GM23338 (cell line): Measurements from ENCODE around the gene SH3GL2. TPM values are rescaled to one million over a fixed set of nuclear protein-coding genes. Genes with fewer than 3 reads are reported as not detected.

Experiments used
- ATAC-seq: fragments of 200-7000 bp; cut with Tn5 transposase; 3 replicates; pipeline ENCODE4 v1.9.1; 2020
- DNase-seq: peaks from one replicate; pipeline ENCODE4 v3.0.0-alpha.2; 2015; ENCODE audit warnings: low spot score
- H2AFZ ChIP-seq: fragments of 200-600 bp; sonication (generic); 2 replicates; pipeline ENCODE4 v1.8.0; 2016; ENCODE audit warnings: antibody characterized with exemption, mild to moderate bottlenecking, moderate library complexity
- H3F3A ChIP-seq: fragments of 200-600 bp; sonication (generic); replicated peaks from 2 replicates; pipeline ENCODE4 v1.8.0; 2017; ENCODE audit warnings: antibody characterized with exemption, mixed run types, low read depth
- H3K27ac ChIP-seq: fragments of 200-600 bp; sonication (generic); 2 replicates; pipeline ENCODE4 v1.6.1; 2016; ENCODE audit warnings: low read depth
- H3K27me3 ChIP-seq: fragments of 200-600 bp; sonication (generic); 2 replicates; pipeline ENCODE4 v1.8.0; 2016; ENCODE audit warnings: mild to moderate bottlenecking, mixed run types, moderate library complexity; ENCODE audit not compliant: insufficient read depth
- H3K36me3 ChIP-seq: fragments of 200-600 bp; sonication (generic); 2 replicates; pipeline ENCODE4 v1.8.0; 2016; ENCODE audit warnings: mild to moderate bottlenecking; ENCODE audit not compliant: insufficient read depth
- H3K4me1 ChIP-seq: fragments of 200-600 bp; sonication (generic); 2 replicates; pipeline ENCODE4 v1.8.0; 2016; ENCODE audit warnings: mild to moderate bottlenecking, moderate library complexity; ENCODE audit not compliant: insufficient read depth
- H3K4me2 ChIP-seq: fragments of 200-600 bp; sonication (generic); 2 replicates; pipeline ENCODE4 v1.7.1; 2017; ENCODE audit warnings: mixed run types
- H3K4me3 ChIP-seq: fragments of 200-600 bp; sonication (generic); 2 replicates; pipeline ENCODE4 v1.6.1; 2016; ENCODE audit warnings: mixed run types
- H3K79me2 ChIP-seq: fragments of 200-600 bp; sonication (generic); replicated peaks from 2 replicates; pipeline ENCODE4 v1.8.0; 2017; ENCODE audit warnings: mild to moderate bottlenecking; ENCODE audit not compliant: insufficient read depth
- H3K9me2 ChIP-seq: fragments of 200-600 bp; sonication (generic); 2 replicates; pipeline ENCODE4 v1.8.0; 2017; ENCODE audit not compliant: insufficient read depth
- H4K20me1 ChIP-seq: fragments of 200-600 bp; sonication (generic); replicated peaks from 2 replicates; pipeline ENCODE4 v1.8.0; 2017; ENCODE audit warnings: mild to moderate bottlenecking; ENCODE audit not compliant: insufficient read depth
- H3K27ac Mint-ChIP-seq: 2 replicates; pipeline ENCODE4 v1.8.0; 2020; ENCODE audit warnings: inconsistent platforms, mild to moderate bottlenecking, moderate library complexity, mixed read lengths
- H3K27me3 Mint-ChIP-seq: 3 replicates; pipeline ENCODE4 v1.8.0; 2022; ENCODE audit warnings: low read depth, mild to moderate bottlenecking, moderate library complexity, mixed read lengths, inconsistent platforms; ENCODE audit not compliant: insufficient read depth, poor library complexity
- H3K36me3 Mint-ChIP-seq: 3 replicates; pipeline ENCODE4 v1.8.0; 2021; ENCODE audit warnings: low read depth, mild to moderate bottlenecking, inconsistent platforms, moderate library complexity, mixed read lengths
- H3K4me1 Mint-ChIP-seq: 3 replicates; pipeline ENCODE4 v1.8.0; 2020; ENCODE audit warnings: mild to moderate bottlenecking, inconsistent platforms, mixed read lengths
- H3K4me3 Mint-ChIP-seq: 3 replicates; pipeline ENCODE4 v1.8.0; 2021; ENCODE audit warnings: moderate library complexity, mild to moderate bottlenecking, inconsistent platforms, mixed read lengths
- H3K9me3 Mint-ChIP-seq: 3 replicates; pipeline ENCODE4 v1.8.0; 2020; ENCODE audit warnings: moderate library complexity, mild to moderate bottlenecking, inconsistent platforms, mixed read lengths
- CREB1 ChIP-seq: fragments of 250-450 bp; sonication (Bioruptor Pico); IDR thresholded peaks from 2 replicates; pipeline ENCODE4 v1.5.0; 2020; ENCODE audit warnings: low read depth, mild to moderate bottlenecking, moderate library complexity
- CTCF ChIP-seq, 2 experiments: fragments of 200-600 bp in 1 of 2; sonication (generic) in 1 of 2; conservative IDR thresholded peaks; 2 replicates each; pipeline versions ENCODE4 v1.5.1 to v1.6.1; 2016 to 2017; ENCODE audit warnings: antibody characterized with exemption in 2 of 2, low read depth in 2 of 2, mild to moderate bottlenecking in 2 of 2, moderate library complexity in 1 of 2
- ETS1 ChIP-seq: IDR thresholded peaks from 2 replicates; pipeline ENCODE4 v1.6.1; 2016; ENCODE audit warnings: antibody characterized with exemption
- EZH2 ChIP-seq: fragments of 200-600 bp; sonication (generic); IDR thresholded peaks from one replicate; pipeline ENCODE4 v1.8.0; 2017; ENCODE audit warnings: antibody characterized with exemption, mild to moderate bottlenecking, low read depth; ENCODE audit not compliant: unreplicated experiment
- EZH2phosphoT487 ChIP-seq: fragments of 200-600 bp; sonication (generic); IDR thresholded peaks from one replicate; pipeline ENCODE4 v1.8.1; 2018; ENCODE audit warnings: antibody characterized with exemption; ENCODE audit not compliant: unreplicated experiment
- JUNB ChIP-seq: IDR thresholded peaks from one replicate; pipeline ENCODE4 v1.6.1; 2016; ENCODE audit warnings: antibody characterized with exemption; ENCODE audit not compliant: unreplicated experiment
- NANOG ChIP-seq: IDR thresholded peaks from 2 replicates; pipeline ENCODE4 v1.6.1; 2016; ENCODE audit warnings: antibody characterized with exemption, borderline replicate concordance
- POLR2AphosphoS5 ChIP-seq: IDR thresholded peaks from 2 replicates; pipeline ENCODE4 v1.6.1; 2016; ENCODE audit warnings: antibody characterized with exemption, low read depth
- REST ChIP-seq: IDR thresholded peaks from one replicate; pipeline ENCODE4 v1.6.1; 2018; ENCODE audit warnings: antibody characterized with exemption; ENCODE audit not compliant: unreplicated experiment
- STAT1 ChIP-seq: IDR thresholded peaks from one replicate; pipeline ENCODE4 v1.6.1; 2016; ENCODE audit warnings: antibody characterized with exemption; ENCODE audit not compliant: unreplicated experiment
- ZNF114 ChIP-seq: fragments of 250-450 bp; sonication (Bioruptor Pico); IDR thresholded peaks from 2 replicates; pipeline ENCODE4 v1.5.0; 2020; ENCODE audit warnings: mild to moderate bottlenecking, moderate library complexity
- ZNF331 ChIP-seq: fragments of 250-450 bp; sonication (Bioruptor Pico); IDR thresholded peaks from 2 replicates; pipeline ENCODE4 v1.5.0; 2020; ENCODE audit warnings: low read depth, mild to moderate bottlenecking, moderate library complexity
- ZNF462 ChIP-seq: fragments of 250-450 bp; sonication (Bioruptor Pico); IDR thresholded peaks from 2 replicates; pipeline ENCODE4 v1.5.0; 2020; ENCODE audit warnings: mild to moderate bottlenecking, moderate library complexity
- polyA plus RNA-seq: library from polyadenylated mRNA; unstranded; fragments of >200 nt; fragmentation: Nextera tagmentation; extraction: Ambion mirVana; gene quantifications from 2 replicates; pipeline ENCODE4 v1.2.1, GENCODE V29; 2016
- total RNA-seq: library from RNA; depleted of rRNA; stranded (reverse); fragments of >200 nt; shearing (Covaris generic); gene quantifications from 2 replicates; pipeline ENCODE4 v1.2.3, GENCODE V29; 2014

SH3GL2 gene
- total and polyA plus RNA-seq, 2 experiments from 2014 or later: 5.9 to 8.6 TPM

GRCh38 chr9:17799369-17799768, 220.5 kb downstream of the SH3GL2 start:
- DNase-seq (no peak), ATAC-seq (no peak)
- Mint-ChIP-seq H3K4me3 (no peak overlapping the region), H3K4me1 (0 out of 3 replicates have a peak, but pooled peaks cover 5% of the 10 kb centered on the region), H3K36me3 (no peaks in the 10 kb centered on the region), H3K27ac (no peak overlapping the region), H3K9me3 (no peaks in the 10 kb centered on the region), H3K27me3 (no peaks in the 10 kb centered on the region)
- H3K4me2 ChIP-seq: no peak overlapping the region
- H3K36me3 ChIP-seq: no peaks in the 10 kb centered on the region
- TF ChIP-seq CTCF (conservative IDR thresholded peaks at IDR 0.05; ENCODE audit: low read depth in 2 of 2): no peak
- no peak for TF ChIP-seq ZNF114 (CRISPR knock-in tag)
- no peak for TF ChIP-seq ZNF462 (CRISPR knock-in tag)
- no peak for TF ChIP-seq JUNB
- TF ChIP-seq NANOG: no peak
- TF ChIP-seq ZNF331 (CRISPR knock-in tag): no peak
- TF ChIP-seq EZH2phosphoT487: no peak
- TF ChIP-seq REST: no peak
- TF ChIP-seq EZH2: no peak
- TF ChIP-seq POLR2AphosphoS5: no peak
- no peak for TF ChIP-seq STAT1
- no peak for TF ChIP-seq CREB1 (CRISPR knock-in tag)
- no peak for TF ChIP-seq ETS1
- H3K4me3 ChIP-seq: no peak overlapping the region
- no peaks in the 10 kb centered on the region for H4K20me1 ChIP-seq
- H2AFZ ChIP-seq: no peak overlapping the region
- H3K27ac ChIP-seq: no peak overlapping the region
- no peaks in the 10 kb centered on the region for H3K27me3 ChIP-seq
- H3F3A ChIP-seq: no peaks in the 10 kb centered on the region
- H3K9me2 ChIP-seq: no peaks in the 10 kb centered on the region
- H3K79me2 ChIP-seq: no peaks in the 10 kb centered on the region
- no peaks in the 10 kb centered on the region; the same call in 1 of the 2 replicates for H3K4me1 ChIP-seq
